ENCODE results near the gene CHRM1.
"Not testable (repeated sequence)": the region's sequence is repeated elsewhere in the genome, so short reads cannot be mapped to it uniquely, and the experiment has no call there.

The CHRM1 gene

GRCh38 chr11:62863687-62864335 is 57.4 kb downstream of the CHRM1 start:
- no peak for DNase-seq

GRCh38 chr11:62861564-62862192 is 59.5 kb downstream of the CHRM1 start:
- DNase-seq: not testable (repeated sequence)

GRCh38 chr11:62860835-62861563 is 60.2 kb downstream of the CHRM1 start:
- no peak for DNase-seq

GRCh38 chr11:62859281-62859703 is 61.9 kb downstream of the CHRM1 start:
- not testable (repeated sequence) for DNase-seq

Measured in activated T-cell treated with anti-CD3 and anti-CD28 coated beads for 4 hours (primary cell).